DND-41 (cell line): ENCODE results near the gene INO80D.

ENCODE experiments used
- CTCF ChIP-seq: IDR thresholded peaks from 2 replicates; pipeline ENCODE4 v1.5.1; 2012; ENCODE audit warnings: borderline replicate concordance, low read length, moderate library complexity, mild to moderate bottlenecking; ENCODE audit not compliant: poor library complexity, severe bottlenecking; ENCODE audit errors: extremely low read depth
- EZH2 ChIP-seq: IDR thresholded peaks from 3 replicates; pipeline ENCODE4 v1.6.1; 2012; ENCODE audit warnings: borderline replicate concordance, low read depth, mild to moderate bottlenecking, moderate library complexity, low read length, inconsistent platforms; ENCODE audit not compliant: severe bottlenecking

GRCh38 chr2:206064077-206064476 lies 21.9 kb downstream of the INO80D start:
- TF ChIP-seq CTCF (no peak), EZH2 (no peak)
